Osteoblast (primary cell): Measurements from ENCODE around the gene CSRNP3. TPM values are rescaled to one million over a fixed set of nuclear protein-coding genes. Genes with fewer than 3 reads are reported as not detected.

ENCODE experiments used
- DNase-seq: peaks from one replicate; pipeline ENCODE4 v3.0.0; 2011; ENCODE audit warnings: low spot score, mixed read lengths; ENCODE audit not compliant: insufficient read length; ENCODE audit errors: missing footprints
- H2AFZ ChIP-seq: 2 replicates; pipeline ENCODE4 v1.6.0; 2011; ENCODE audit warnings: mild to moderate bottlenecking, low read length
- H3K27ac ChIP-seq: 2 replicates; pipeline ENCODE4 v1.5.1; 2011; ENCODE audit warnings: mild to moderate bottlenecking, low read depth, low read length, moderate library complexity
- H3K27me3 ChIP-seq: 2 replicates; pipeline ENCODE4 v1.6.0; 2012; ENCODE audit warnings: mild to moderate bottlenecking, control low read depth, inconsistent platforms, low read length, moderate library complexity; ENCODE audit not compliant: insufficient read depth
- H3K36me3 ChIP-seq: 2 replicates; pipeline ENCODE4 v1.5.1; 2011; ENCODE audit warnings: mild to moderate bottlenecking, low read length, control low read depth, moderate library complexity; ENCODE audit not compliant: insufficient read depth
- H3K4me1 ChIP-seq: 2 replicates; pipeline ENCODE4 v1.5.1; 2011; ENCODE audit warnings: mild to moderate bottlenecking, low read length, control low read depth, moderate library complexity; ENCODE audit not compliant: insufficient read depth
- H3K4me2 ChIP-seq: 2 replicates; pipeline ENCODE4 v1.6.0; 2011; ENCODE audit warnings: mild to moderate bottlenecking, low read length; ENCODE audit not compliant: insufficient read depth
- H3K4me3 ChIP-seq: fragments of 200-600 bp; sonication (generic); 3 replicates; pipeline ENCODE4 v1.5.1; 2012; ENCODE audit warnings: mild to moderate bottlenecking, low read length, inconsistent platforms; ENCODE audit not compliant: insufficient read depth
- H3K79me2 ChIP-seq: 2 replicates; pipeline ENCODE4 v1.6.0; 2012; ENCODE audit warnings: mild to moderate bottlenecking, low read length, control low read depth, inconsistent platforms; ENCODE audit not compliant: insufficient read depth
- H3K9me3 ChIP-seq: 2 replicates; pipeline ENCODE4 v1.5.1; 2011; ENCODE audit warnings: low read depth, low read length, control low read depth
- H4K20me1 ChIP-seq: 2 replicates; pipeline ENCODE4 v1.6.0; 2012; ENCODE audit warnings: mild to moderate bottlenecking, low read length, control low read depth; ENCODE audit not compliant: insufficient read depth
- total RNA-seq: library from RNA; depleted of rRNA; stranded (reverse); fragments of >200 nt; gene quantifications from 2 replicates; pipeline ENCODE4 v1.2.3, GENCODE V29; 2012
- TF ChIP-seq, protein P1 (sequence below): IDR thresholded peaks from 2 replicates; pipeline ENCODE4 v1.5.1; 2011; ENCODE audit warnings: mild to moderate bottlenecking, low read depth, low read length, moderate library complexity; ENCODE audit errors: extremely low read depth

Gene CSRNP3
- total RNA-seq, 1 donor: 1.4 TPM

DNA sequence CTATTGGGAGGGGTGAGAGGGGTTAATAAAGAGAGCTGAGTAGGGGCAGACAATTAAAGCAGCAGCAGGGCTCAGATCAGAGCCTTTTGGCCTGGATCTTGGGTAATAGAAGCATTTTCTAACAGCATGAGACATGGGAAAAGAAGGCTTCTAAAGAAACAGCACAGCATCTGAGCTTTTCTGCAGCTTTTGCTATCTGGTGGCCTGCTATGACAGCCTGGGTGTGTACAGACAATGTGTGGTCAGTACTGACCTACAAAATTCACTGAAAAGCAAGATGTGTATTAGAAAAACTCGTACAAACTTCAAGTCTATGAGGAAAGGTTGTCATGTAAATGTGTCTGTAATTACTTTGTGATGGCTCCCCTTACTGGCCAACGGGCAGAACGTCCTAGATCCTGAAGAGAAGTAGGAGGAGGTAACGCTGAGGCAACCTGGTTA, 229.0 kb downstream of the CSRNP3 start:
- TF ChIP-seq, protein P1, sequence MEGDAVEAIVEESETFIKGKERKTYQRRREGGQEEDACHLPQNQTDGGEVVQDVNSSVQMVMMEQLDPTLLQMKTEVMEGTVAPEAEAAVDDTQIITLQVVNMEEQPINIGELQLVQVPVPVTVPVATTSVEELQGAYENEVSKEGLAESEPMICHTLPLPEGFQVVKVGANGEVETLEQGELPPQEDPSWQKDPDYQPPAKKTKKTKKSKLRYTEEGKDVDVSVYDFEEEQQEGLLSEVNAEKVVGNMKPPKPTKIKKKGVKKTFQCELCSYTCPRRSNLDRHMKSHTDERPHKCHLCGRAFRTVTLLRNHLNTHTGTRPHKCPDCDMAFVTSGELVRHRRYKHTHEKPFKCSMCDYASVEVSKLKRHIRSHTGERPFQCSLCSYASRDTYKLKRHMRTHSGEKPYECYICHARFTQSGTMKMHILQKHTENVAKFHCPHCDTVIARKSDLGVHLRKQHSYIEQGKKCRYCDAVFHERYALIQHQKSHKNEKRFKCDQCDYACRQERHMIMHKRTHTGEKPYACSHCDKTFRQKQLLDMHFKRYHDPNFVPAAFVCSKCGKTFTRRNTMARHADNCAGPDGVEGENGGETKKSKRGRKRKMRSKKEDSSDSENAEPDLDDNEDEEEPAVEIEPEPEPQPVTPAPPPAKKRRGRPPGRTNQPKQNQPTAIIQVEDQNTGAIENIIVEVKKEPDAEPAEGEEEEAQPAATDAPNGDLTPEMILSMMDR: peak; percentile 57
- H3K27ac ChIP-seq: no peak overlapping the region
- no peaks in the 10 kb centered on the region for H4K20me1 ChIP-seq
- no peaks in the 10 kb centered on the region for H3K9me3 ChIP-seq
- H3K4me3 ChIP-seq: no peak overlapping the region
- no peaks in the 10 kb centered on the region for H3K36me3 ChIP-seq
- H3K79me2 ChIP-seq: no peaks in the 10 kb centered on the region
- no peaks in the 10 kb centered on the region for H3K4me1 ChIP-seq
- peaks cover 2% of the 10 kb centered on the region for H3K27me3 ChIP-seq
- H3K4me2 ChIP-seq: no peak overlapping the region
- peak overlapping the region; percentile 84 for H2AFZ ChIP-seq
- DNase-seq: no peak

DNA sequence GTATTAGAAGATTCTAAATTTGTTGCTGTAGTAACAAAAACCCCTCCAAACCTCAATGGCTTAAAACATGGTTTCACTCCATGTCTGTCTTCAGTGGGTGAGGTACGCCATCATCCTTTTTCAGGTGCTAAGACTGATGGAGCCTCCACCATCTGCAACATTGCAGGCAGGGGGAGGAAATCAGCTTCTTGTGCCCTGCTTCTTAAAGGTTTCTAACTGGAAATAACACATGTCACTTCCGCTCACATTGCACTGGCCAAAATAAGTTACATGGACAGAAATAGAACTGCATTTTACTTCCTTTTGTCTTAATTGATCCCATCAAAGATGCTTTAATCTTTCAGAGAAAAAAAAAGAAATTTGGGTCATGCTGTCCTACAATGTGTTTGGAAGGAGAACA, 230.4 kb downstream of the CSRNP3 start:
- Histone ChIP-seq H3K27ac (no peak overlapping the region), H3K4me1 (no peaks in the 10 kb centered on the region), H3K4me2 (no peak overlapping the region), H3K27me3 (peaks cover 2% of the 10 kb centered on the region), H4K20me1 (no peaks in the 10 kb centered on the region), H2AFZ (peak overlapping the region; percentile 30), H3K9me3 (no peaks in the 10 kb centered on the region), H3K79me2 (no peaks in the 10 kb centered on the region), H3K36me3 (no peaks in the 10 kb centered on the region), H3K4me3 (no peak overlapping the region)
- no peak for DNase-seq
- TF ChIP-seq, protein P1: no peak

DNA sequence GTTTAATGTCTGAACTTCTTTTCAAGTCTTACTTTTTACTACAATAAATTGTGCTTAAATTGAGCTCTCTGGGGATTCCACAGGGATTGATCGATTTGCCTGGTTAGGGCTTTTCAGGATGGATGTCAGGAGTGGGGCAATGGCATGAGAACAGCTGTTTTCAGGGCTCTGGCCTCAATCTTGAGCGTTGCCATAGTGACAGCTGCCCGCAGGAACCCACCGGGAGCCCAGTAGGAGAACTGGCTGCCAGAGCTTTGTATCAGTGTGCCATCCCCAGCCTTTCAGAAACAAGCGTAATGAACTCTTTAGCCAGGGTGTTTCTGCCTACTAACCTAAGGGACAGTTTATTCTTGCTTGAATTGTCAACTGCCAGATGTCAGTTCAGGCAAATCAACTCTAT, 231.0 kb downstream of the CSRNP3 start:
- H3K4me2 ChIP-seq: no peak overlapping the region
- H4K20me1 ChIP-seq: no peaks in the 10 kb centered on the region
- no peak overlapping the region for H3K4me3 ChIP-seq
- H3K36me3 ChIP-seq: no peaks in the 10 kb centered on the region
- H3K27ac ChIP-seq: no peak overlapping the region
- no peaks in the 10 kb centered on the region for H3K79me2 ChIP-seq
- H3K9me3 ChIP-seq: no peaks in the 10 kb centered on the region
- TF ChIP-seq, protein P1: no peak
- no peaks in the 10 kb centered on the region for H3K4me1 ChIP-seq
- no peak for DNase-seq
- peaks cover 2% of the 10 kb centered on the region for H3K27me3 ChIP-seq
- no peak overlapping the region for H2AFZ ChIP-seq

DNA sequence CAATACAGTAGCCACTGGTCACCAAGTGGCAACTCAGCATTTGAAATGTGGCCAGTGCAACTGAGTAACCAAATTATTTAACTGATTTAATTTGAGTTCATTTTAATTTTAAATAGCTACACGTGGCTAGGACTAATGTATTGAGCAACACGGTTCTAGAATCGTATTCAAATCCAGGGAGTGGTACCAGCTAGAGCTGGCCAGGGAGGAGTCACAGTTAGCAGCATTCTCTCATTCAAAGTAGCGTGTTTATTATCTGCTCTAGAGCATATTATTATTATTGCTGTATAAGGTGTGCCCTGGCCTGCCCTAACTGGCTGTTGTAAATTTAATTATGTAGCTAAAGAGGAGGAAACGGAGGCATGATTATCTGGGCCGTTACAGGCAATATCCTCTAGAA, 231.6 kb downstream of the CSRNP3 start:
- H3K79me2 ChIP-seq: no peaks in the 10 kb centered on the region
- no peaks in the 10 kb centered on the region for H3K36me3 ChIP-seq
- H3K4me1 ChIP-seq: no peaks in the 10 kb centered on the region
- peaks cover 2% of the 10 kb centered on the region for H3K27me3 ChIP-seq
- H3K4me2 ChIP-seq: no peak overlapping the region
- no peaks in the 10 kb centered on the region for H4K20me1 ChIP-seq
- H3K27ac ChIP-seq: no peak overlapping the region
- H3K4me3 ChIP-seq: no peak overlapping the region
- H3K9me3 ChIP-seq: no peaks in the 10 kb centered on the region
- TF ChIP-seq, protein P1: no peak
- DNase-seq: no peak
- no peak overlapping the region for H2AFZ ChIP-seq
